CD14-positive monocyte (primary cell): ENCODE results near the gene PLXNC1. TPM values are rescaled to one million over a fixed set of nuclear protein-coding genes. Genes with fewer than 3 reads are reported as not detected.

ENCODE experiments used
- DNase-seq, 3 donors: peaks; one replicate each; pipeline ENCODE4 v3.0.0-alpha.2; 2011 to 2022
- H2AFZ ChIP-seq: 2 replicates; pipeline ENCODE4 v1.6.0; 2012; ENCODE audit warnings: mild to moderate bottlenecking, low read depth, low read length, inconsistent platforms; ENCODE audit not compliant: insufficient read depth, poor library complexity, severe bottlenecking
- H3K27ac ChIP-seq, 2 donors: 1 replicate in 1 of 2; 2 replicates in 1 of 2; pipeline ENCODE4 v1.5.1; 2012 to 2013; ENCODE audit warnings: low read length in 2 of 2, control low read depth in 1 of 2, inconsistent platforms in 1 of 2, low read depth in 1 of 2, mild to moderate bottlenecking in 1 of 2
- H3K27me3 ChIP-seq, 2 donors: one replicate each; pipeline versions ENCODE4 v1.6.0 to v1.6.1; 2011 to 2013; ENCODE audit warnings: low read length in 2 of 2; ENCODE audit not compliant: control insufficient read depth in 2 of 2, insufficient read depth in 2 of 2
- H3K36me3 ChIP-seq, 2 donors: replicated peaks in 1 of 2; 1 replicate in 1 of 2; 2 replicates in 1 of 2; pipeline versions ENCODE4 v1.5.1 to v1.6.1; 2012 to 2013; ENCODE audit warnings: low read length in 2 of 2, control low read depth in 1 of 2, inconsistent platforms in 1 of 2, mild to moderate bottlenecking in 1 of 2; ENCODE audit not compliant: insufficient read depth in 2 of 2, control insufficient read depth in 1 of 2
- H3K4me1 ChIP-seq, 2 donors: 1 replicate in 1 of 2; 2 replicates in 1 of 2; pipeline versions ENCODE4 v1.5.1 to v1.6.1; 2012 to 2013; ENCODE audit warnings: low read length in 2 of 2, control low read depth in 1 of 2, inconsistent platforms in 1 of 2, mild to moderate bottlenecking in 1 of 2, moderate library complexity in 1 of 2; ENCODE audit not compliant: insufficient read depth in 2 of 2, control insufficient read depth in 1 of 2
- H3K4me2 ChIP-seq: replicated peaks from 2 replicates; pipeline ENCODE3; 2012; ENCODE audit warnings: low read length, moderate library complexity, mild to moderate bottlenecking; ENCODE audit not compliant: poor library complexity, severe bottlenecking; ENCODE audit errors: extremely low read depth
- H3K4me3 ChIP-seq, 3 experiments: fragments of 200-600 bp in 1 of 3; sonication (generic) in 1 of 3; replicated peaks in 1 of 3; 1 replicate in 2 of 3; 2 replicates in 1 of 3; pipeline ENCODE4 v1.5.1; 2011 to 2013; ENCODE audit warnings: low read length in 3 of 3, mild to moderate bottlenecking in 3 of 3, control low read depth in 2 of 3, low read depth in 2 of 3, inconsistent platforms in 1 of 3, moderate library complexity in 1 of 3
- H3K79me2 ChIP-seq: 2 replicates; pipeline ENCODE4 v1.6.0; 2012; ENCODE audit warnings: mild to moderate bottlenecking, control low read depth, inconsistent platforms, low read length, moderate library complexity; ENCODE audit not compliant: insufficient read depth
- H3K9ac ChIP-seq: 2 replicates; pipeline ENCODE4 v1.6.0; 2017; ENCODE audit warnings: low read length, mild to moderate bottlenecking; ENCODE audit not compliant: insufficient read depth, poor library complexity, severe bottlenecking
- H3K9me3 ChIP-seq, 2 donors: replicated peaks in 1 of 2; 1 replicate in 1 of 2; 2 replicates in 1 of 2; pipeline versions ENCODE4 v1.5.1 to v1.6.1; 2012 to 2013; ENCODE audit warnings: low read length in 2 of 2, control low read depth in 1 of 2; ENCODE audit not compliant: control insufficient read depth in 1 of 2, insufficient read depth in 1 of 2
- H4K20me1 ChIP-seq: 2 replicates; pipeline ENCODE4 v1.6.0; 2012; ENCODE audit warnings: mild to moderate bottlenecking, low read length, control low read depth, moderate library complexity; ENCODE audit not compliant: insufficient read depth
- H3K27ac Mint-ChIP-seq, 7 donors: one replicate each; pipeline ENCODE4 v1.8.0; 2020; ENCODE audit warnings: mild to moderate bottlenecking in 7 of 7, mixed read lengths in 7 of 7, moderate library complexity in 6 of 7, inconsistent platforms in 2 of 7
- H3K27me3 Mint-ChIP-seq, 3 donors: one replicate each; pipeline ENCODE4 v1.8.0; 2021 to 2022; ENCODE audit warnings: low read depth in 3 of 3, mild to moderate bottlenecking in 3 of 3, mixed read lengths in 3 of 3, moderate library complexity in 3 of 3, inconsistent platforms in 1 of 3
- H3K36me3 Mint-ChIP-seq, 2 donors: one replicate each; pipeline ENCODE4 v1.8.0; 2020; ENCODE audit warnings: mixed read lengths in 2 of 2, inconsistent platforms in 1 of 2, mild to moderate bottlenecking in 1 of 2
- H3K4me1 Mint-ChIP-seq: one replicate; pipeline ENCODE4 v1.8.0; 2020; ENCODE audit warnings: mild to moderate bottlenecking, mixed read lengths
- H3K4me3 Mint-ChIP-seq, 2 donors: one replicate each; pipeline ENCODE4 v1.8.0; 2020; ENCODE audit warnings: mild to moderate bottlenecking in 2 of 2, mixed read lengths in 2 of 2, moderate library complexity in 1 of 2
- H3K9me3 Mint-ChIP-seq, 7 donors: one replicate each; pipeline ENCODE4 v1.8.0; 2020 to 2022; ENCODE audit warnings: mixed read lengths in 7 of 7, mild to moderate bottlenecking in 6 of 7, moderate library complexity in 6 of 7, inconsistent platforms in 2 of 7
- CTCF ChIP-seq: fragments of 200-600 bp; IDR thresholded peaks from one replicate; pipeline ENCODE4 v1.8.0; 2022; ENCODE audit warnings: antibody characterized with exemption, mild to moderate bottlenecking
- WGBS: methylation state at CpG from one replicate; pipeline ENCODE4 v1.1.5; 2013; ENCODE audit warnings: missing lambda C conversion rate; ENCODE audit not compliant: insufficient coverage; 5-methylcytosine and 5-hydroxymethylcytosine counted together
- intact Hi-C, 2 donors: fragments of 100-400 bp; cut with micrococcal nuclease; formaldehyde crosslinking; loops; one replicate each; pipeline versions ENCODE4 v1.15.0 to v1.15.1; 2023
- polyA plus RNA-seq, 3 donors: library from polyadenylated mRNA; depleted of rRNA in 1 of 3; unstranded in 2 of 3; stranded (reverse) in 1 of 3; fragments of 300-500 nt in 2 of 3; fragments of >200 nt in 1 of 3; fragmentation: Illumina TruSeq in 2 of 3; gene quantifications; 1 replicate in 2 of 3; 2 replicates in 1 of 3; pipeline ENCODE4 v1.2.3, GENCODE V29; 2012 to 2021

Gene PLXNC1
- polyA plus RNA-seq, 3 donors, result 14.3 to 35.2 (median 15.4) TPM

- no peaks in the 10 kb centered on the region for H3K79me2 ChIP-seq
- Mint-ChIP-seq H3K9me3 (peaks cover 0 to 4% (median 0%) of the 10 kb centered on the region in 7 donors), H3K4me1 (peaks cover 70% of the 10 kb centered on the region), H3K36me3 (peaks cover 59 to 71% of the 10 kb centered on the region in 2 donors), H3K27ac (peak overlapping the region; percentile 81 to 92 (median 88)), H3K4me3 (no peak overlapping the region), H3K27me3 (no peaks in the 10 kb centered on the region)
- no peaks in the 10 kb centered on the region for H4K20me1 ChIP-seq
- 63% methylated on average over 1 of the region's 5 CpGs for WGBS
- peak overlapping the region; percentile 34 for H3K4me2 ChIP-seq
- no peaks in the 10 kb centered on the region for H3K27me3 ChIP-seq
- H3K9ac ChIP-seq, result no peak overlapping the region
- H3K9me3 ChIP-seq, result no peaks in the 10 kb centered on the region
- intact Hi-C loops, result loop anchor here (2.0 to 10.0 kb wide), 3 partner anchors 27 to 123 kb away; partner anchors contain the start of gene PLXNC1 (in 1 of the 2)
- H3K4me1 ChIP-seq, result peaks cover 62 to 72% of the 10 kb centered on the region in 2 donors
- no peak for TF ChIP-seq CTCF
- no peak for DNase-seq
- peak overlapping the region; percentile 46 to 61 for H3K27ac ChIP-seq
- peak overlapping the region in 1 of 3 experiments; percentile 7 for H3K4me3 ChIP-seq
- peaks cover 13 to 50% of the 10 kb centered on the region in 2 donors for H3K36me3 ChIP-seq
- H2AFZ ChIP-seq, result no peak overlapping the region
Measured at GRCh38 chr12:94267921-94268471, 119.6 kb downstream of the PLXNC1 start.

GRCh38 chr12:94269316-94269999 lies 121.1 kb downstream of the PLXNC1 start:
- intact Hi-C loops, result loop anchor here (10.0 kb wide), 2 partner anchors 115 to 125 kb away; partner anchors contain the start of gene PLXNC1 (in 1 of the 2)

More at GRCh38 chr12:94269316-94269999, 121.1 kb downstream of the PLXNC1 start:
- peaks cover 22 to 60% of the 10 kb centered on the region in 2 donors for H3K36me3 ChIP-seq
- H3K4me1 Mint-ChIP-seq, result peaks cover 56% of the 10 kb centered on the region
- no peaks in the 10 kb centered on the region for H3K79me2 ChIP-seq
- no peak overlapping the region for H3K4me2 ChIP-seq
- H3K4me1 ChIP-seq, result peaks cover 48 to 57% of the 10 kb centered on the region in 2 donors
- no peaks in the 10 kb centered on the region for H3K9me3 ChIP-seq
- H3K9ac ChIP-seq, result no peak overlapping the region
- no peak overlapping the region for H2AFZ ChIP-seq
- no peak overlapping the region for H3K27ac Mint-ChIP-seq
- H3K27me3 Mint-ChIP-seq, result no peaks in the 10 kb centered on the region
- H3K9me3 Mint-ChIP-seq, result peaks cover 0 to 4% (median 0%) of the 10 kb centered on the region in 7 donors
- TF ChIP-seq CTCF, result no peak
- H3K27ac ChIP-seq, result no peak overlapping the region
- no peak overlapping the region for H3K4me3 ChIP-seq
- no peaks in the 10 kb centered on the region for H3K27me3 ChIP-seq
- no peak overlapping the region for H3K4me3 Mint-ChIP-seq
- H4K20me1 ChIP-seq, result no peaks in the 10 kb centered on the region
- DNase-seq, result no peak
- 100% methylated on average over 1 of the region's 4 CpGs for WGBS
- peaks cover 66 to 79% of the 10 kb centered on the region in 2 donors for H3K36me3 Mint-ChIP-seq
